ENCODE data around the gene TOMM34. TPM values are rescaled to one million over a fixed set of nuclear protein-coding genes. Genes with fewer than 3 reads are reported as not detected.

The TOMM34 gene
- total RNA-seq, 2 experiments from 2014 or later: 72.9 to 75.1 TPM

GRCh38 chr20:44954211-44954610 is 6.0 kb downstream of the TOMM34 start:
- peaks cover 72% of the 10 kb centered on the region for H3K36me3 Mint-ChIP-seq
- no peak overlapping the region for H3K4me3 Mint-ChIP-seq
- no peaks in the 10 kb centered on the region for H3K9me3 Mint-ChIP-seq

GRCh38 chr20:44952731-44953130 is 7.5 kb downstream of the TOMM34 start:
- Mint-ChIP-seq H3K27me3 (no peaks in the 10 kb centered on the region), H3K4me1 (peaks cover 23% of the 10 kb centered on the region), H3K9me3 (no peaks in the 10 kb centered on the region), H3K36me3 (peaks cover 64% of the 10 kb centered on the region), H3K4me3 (no peak overlapping the region), H3K27ac (no peak overlapping the region)
- no peak for DNase-seq

More at GRCh38 chr20:44954211-44954610, 6.0 kb downstream of the TOMM34 start:
- DNase-seq: no peak
- Mint-ChIP-seq H3K27me3 (no peaks in the 10 kb centered on the region), H3K27ac (no peak overlapping the region), H3K4me1 (peaks cover 35% of the 10 kb centered on the region)

- Mint-ChIP-seq H3K27ac (no peak overlapping the region), H3K4me1 (peaks cover 15% of the 10 kb centered on the region)
Observed at GRCh38 chr20:44950368-44950767, 9.8 kb downstream of the TOMM34 start.

GRCh38 chr20:44948513-44948912 is 11.7 kb downstream of the TOMM34 start:
- Mint-ChIP-seq H3K4me1 (peaks cover 10% of the 10 kb centered on the region), H3K36me3 (peaks cover 35% of the 10 kb centered on the region), H3K27me3 (no peaks in the 10 kb centered on the region), H3K27ac (no peak overlapping the region), H3K4me3 (no peak overlapping the region), H3K9me3 (no peaks in the 10 kb centered on the region)
- no peak for DNase-seq

More at GRCh38 chr20:44950368-44950767, 9.8 kb downstream of the TOMM34 start:
- Mint-ChIP-seq H3K4me3 (no peak overlapping the region), H3K9me3 (no peaks in the 10 kb centered on the region), H3K27me3 (no peaks in the 10 kb centered on the region), H3K36me3 (peaks cover 50% of the 10 kb centered on the region)
- no peak for DNase-seq

DNA sequence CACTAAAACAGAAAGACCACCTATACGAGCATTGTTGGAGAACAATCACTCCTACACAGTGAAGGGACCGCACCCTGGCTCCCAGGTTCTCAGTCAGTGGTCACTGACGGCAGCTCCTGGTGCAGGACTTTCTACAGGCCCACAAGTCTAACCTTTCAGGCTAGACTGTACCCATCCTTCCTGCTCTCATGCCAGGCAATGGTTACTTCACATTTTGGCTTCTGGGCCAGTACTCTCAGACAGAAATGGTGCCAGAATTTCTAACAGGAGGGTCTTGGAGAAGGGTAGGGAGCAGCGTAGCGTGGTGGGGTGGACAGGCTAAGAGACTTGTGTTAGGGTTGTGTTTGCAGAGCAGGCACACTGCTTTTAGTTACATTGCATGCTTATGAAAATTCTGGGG is 12.1 kb downstream of the TOMM34 start:
- Mint-ChIP-seq H3K27me3 (no peaks in the 10 kb centered on the region), H3K9me3 (no peaks in the 10 kb centered on the region), H3K4me3 (no peak overlapping the region), H3K4me1 (peaks cover 10% of the 10 kb centered on the region), H3K27ac (no peak overlapping the region), H3K36me3 (peaks cover 32% of the 10 kb centered on the region)
- no peak for DNase-seq

DNA sequence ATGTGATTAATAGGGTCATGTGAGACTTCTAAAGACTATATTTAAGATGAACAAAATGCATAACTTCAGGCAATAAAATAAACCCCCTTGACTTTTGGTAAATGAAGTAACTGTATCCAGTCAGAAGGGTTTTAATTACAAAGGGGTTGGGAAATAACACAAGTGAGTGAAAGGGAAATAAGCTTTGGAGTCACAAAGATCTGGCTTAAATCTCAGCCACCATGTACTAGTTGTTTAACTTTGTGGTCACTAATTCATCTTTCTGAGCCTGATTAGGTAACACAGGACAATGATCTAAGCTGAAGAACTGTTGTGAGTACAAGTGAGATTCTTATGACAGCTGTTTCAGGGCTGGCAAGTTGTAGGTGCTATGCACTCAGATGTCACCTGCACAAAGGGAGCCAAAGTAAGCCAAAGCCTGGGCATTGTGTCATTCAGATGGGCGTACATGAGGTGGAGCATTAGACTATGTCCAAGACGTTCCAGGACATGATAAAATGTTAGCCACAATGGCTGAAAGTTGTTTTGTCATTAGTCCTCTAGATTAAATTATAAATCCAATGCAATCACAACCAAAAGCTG is 13.8 kb downstream of the TOMM34 start:
- Mint-ChIP-seq H3K9me3 (no peaks in the 10 kb centered on the region), H3K27me3 (no peaks in the 10 kb centered on the region), H3K4me1 (peaks cover 8% of the 10 kb centered on the region), H3K4me3 (no peak overlapping the region), H3K36me3 (peaks cover 30% of the 10 kb centered on the region), H3K27ac (peak overlapping the region; percentile 8)
- no peak for DNase-seq

DNA sequence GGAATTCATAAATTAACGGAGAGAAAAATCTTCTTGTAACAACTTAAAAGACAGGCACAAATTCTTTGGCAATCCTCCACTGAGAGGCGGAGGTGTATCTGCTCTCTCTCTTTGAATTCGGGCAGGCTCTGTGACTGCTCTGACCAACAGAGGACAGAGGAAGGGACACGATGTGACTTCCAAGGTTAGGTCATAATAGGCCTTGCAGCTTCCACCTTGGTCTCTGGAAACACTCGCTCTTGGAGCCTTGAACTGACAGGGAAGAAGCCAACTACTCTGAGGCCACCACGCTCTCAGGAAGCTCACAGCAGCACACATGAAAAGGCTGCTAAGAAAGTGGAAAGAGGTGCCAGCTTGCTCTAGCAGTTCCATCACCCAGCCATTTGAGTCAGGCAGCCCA is 14.9 kb downstream of the TOMM34 start:
- H3K36me3 Mint-ChIP-seq: peaks cover 28% of the 10 kb centered on the region
- no peaks in the 10 kb centered on the region for H3K27me3 Mint-ChIP-seq
- H3K9me3 Mint-ChIP-seq: no peaks in the 10 kb centered on the region
- H3K4me1 Mint-ChIP-seq: peaks cover 8% of the 10 kb centered on the region
- H3K27ac Mint-ChIP-seq: no peak overlapping the region
- no peak for DNase-seq
- no peak overlapping the region for H3K4me3 Mint-ChIP-seq

DNA sequence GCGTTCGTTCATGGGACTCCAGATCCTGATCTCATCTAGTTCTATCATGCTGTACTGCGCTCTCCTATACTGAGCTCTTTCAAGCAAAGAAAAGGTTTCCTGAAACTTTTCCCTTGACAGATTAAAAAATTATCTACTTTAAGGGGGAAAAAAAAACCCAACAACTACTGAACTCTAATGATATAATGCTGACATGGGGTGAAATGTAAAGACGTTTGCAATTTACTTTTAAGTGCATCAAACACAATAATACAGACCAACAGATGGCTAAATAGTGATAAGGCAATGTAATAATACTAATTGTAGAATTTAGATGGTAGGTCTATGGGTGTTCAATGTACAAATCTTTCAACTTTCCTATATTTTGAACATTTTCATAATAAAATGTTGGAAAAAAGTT is 16.4 kb downstream of the TOMM34 start:
- H3K9me3 Mint-ChIP-seq: no peaks in the 10 kb centered on the region
- peaks cover 21% of the 10 kb centered on the region for H3K36me3 Mint-ChIP-seq
- no peak overlapping the region for H3K27ac Mint-ChIP-seq
- H3K4me1 Mint-ChIP-seq: peaks cover 8% of the 10 kb centered on the region
- no peak overlapping the region for H3K4me3 Mint-ChIP-seq
- DNase-seq: no peak
- H3K27me3 Mint-ChIP-seq: no peaks in the 10 kb centered on the region

DNA sequence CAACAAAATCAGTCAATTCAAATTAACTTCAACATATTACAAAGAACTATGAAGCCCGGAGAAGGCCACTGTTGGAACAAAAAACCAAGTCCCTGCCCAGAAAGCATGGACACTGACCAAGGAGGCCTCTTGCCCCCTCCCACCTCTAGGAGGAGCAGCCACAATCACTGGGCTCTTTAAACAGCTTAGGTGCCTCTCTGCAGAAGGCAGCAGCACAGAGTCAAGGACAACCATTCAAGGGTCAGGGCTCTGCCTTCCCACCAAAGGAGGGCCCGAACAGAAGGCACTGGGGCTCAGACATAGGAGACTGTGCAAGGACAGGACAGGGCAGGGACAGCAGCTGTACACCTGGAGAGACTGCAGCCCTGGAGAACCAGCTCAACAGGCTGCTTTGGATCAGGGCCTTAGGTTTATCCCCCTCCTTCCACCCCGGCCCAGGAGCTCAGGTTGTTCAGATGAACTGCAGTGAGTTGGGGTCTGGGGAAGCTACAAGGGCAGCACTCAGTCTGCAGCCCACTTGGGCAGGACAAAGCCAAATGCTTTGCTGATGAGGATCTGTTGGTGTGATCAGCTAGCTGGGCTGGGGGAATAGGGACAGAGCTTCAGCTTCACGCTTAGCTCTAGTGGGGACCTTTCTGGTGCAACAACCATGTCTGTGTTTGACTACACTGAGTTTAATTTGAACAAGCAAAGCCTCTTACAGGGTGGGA is 17.8 kb downstream of the TOMM34 start:
- H3K9me3 Mint-ChIP-seq: no peaks in the 10 kb centered on the region
- H3K27me3 Mint-ChIP-seq: no peaks in the 10 kb centered on the region
- no peak overlapping the region for H3K4me3 Mint-ChIP-seq
- DNase-seq: no peak
- peaks cover 17% of the 10 kb centered on the region for H3K36me3 Mint-ChIP-seq
- peaks cover 8% of the 10 kb centered on the region for H3K4me1 Mint-ChIP-seq
- no peak overlapping the region for H3K27ac Mint-ChIP-seq

DNA sequence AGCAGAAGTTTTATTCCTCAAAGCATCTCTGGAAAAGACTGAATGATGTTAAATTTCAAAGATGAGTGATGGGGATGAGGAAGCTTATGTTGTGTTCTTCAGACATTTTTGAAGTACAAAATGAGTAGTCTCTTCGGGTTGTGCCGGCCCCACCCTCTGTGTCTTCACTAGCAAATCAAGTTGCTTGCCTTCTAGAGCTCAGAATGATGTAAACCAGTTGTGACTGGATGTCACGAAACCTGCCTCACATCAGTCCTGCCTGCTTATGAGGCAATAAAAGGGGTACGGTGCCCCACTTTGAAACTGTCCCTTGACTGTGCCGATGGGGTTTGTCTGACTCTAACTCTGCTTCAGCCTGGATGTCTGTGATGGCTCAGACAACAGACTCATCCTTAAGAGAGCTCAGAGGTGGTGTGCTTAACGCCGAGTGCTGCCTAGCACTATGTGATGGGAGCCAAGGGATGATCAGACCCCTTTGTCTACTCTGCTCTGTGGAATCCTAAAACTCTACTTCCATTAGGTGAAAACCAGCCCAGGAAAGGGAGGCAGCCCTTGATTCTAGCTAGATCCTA is 19.0 kb downstream of the TOMM34 start:
- peak overlapping the region; percentile 50 for H3K27ac Mint-ChIP-seq
- peaks cover 22% of the 10 kb centered on the region for H3K36me3 Mint-ChIP-seq
- no peak overlapping the region for H3K4me3 Mint-ChIP-seq
- H3K9me3 Mint-ChIP-seq: no peaks in the 10 kb centered on the region
- H3K27me3 Mint-ChIP-seq: no peaks in the 10 kb centered on the region
- no peak for DNase-seq
- H3K4me1 Mint-ChIP-seq: peaks cover 5% of the 10 kb centered on the region

GRCh38 chr20:44938637-44939036 is 21.6 kb downstream of the TOMM34 start:
- peaks cover 22% of the 10 kb centered on the region for H3K36me3 Mint-ChIP-seq
- no peak overlapping the region for H3K4me3 Mint-ChIP-seq
- H3K9me3 Mint-ChIP-seq: no peaks in the 10 kb centered on the region
- DNase-seq: no peak
- H3K4me1 Mint-ChIP-seq: peaks cover 4% of the 10 kb centered on the region
- H3K27ac Mint-ChIP-seq: no peak overlapping the region
- no peaks in the 10 kb centered on the region for H3K27me3 Mint-ChIP-seq

DNA sequence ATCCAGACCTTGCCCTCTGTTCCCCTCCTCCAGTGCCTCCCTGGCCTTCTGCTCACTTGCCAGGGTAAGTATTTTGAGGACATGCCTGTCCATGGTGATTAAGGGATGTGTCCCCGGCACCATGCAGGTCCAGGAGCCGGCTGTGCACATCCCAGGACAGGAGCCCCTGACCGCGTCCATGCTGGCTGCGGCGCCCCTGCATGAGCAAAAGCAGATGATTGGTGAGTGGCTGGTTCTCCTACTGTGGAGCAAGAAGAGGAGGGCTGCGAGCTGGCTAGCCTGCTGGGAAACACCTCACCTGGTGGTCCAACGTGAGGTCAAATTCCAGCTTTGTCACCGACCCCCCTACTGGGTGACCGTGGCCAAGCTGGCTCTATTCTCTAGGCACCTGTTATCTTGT is 23.7 kb downstream of the TOMM34 start:
- Mint-ChIP-seq H3K36me3 (peaks cover 16% of the 10 kb centered on the region), H3K27ac (no peak overlapping the region), H3K27me3 (no peaks in the 10 kb centered on the region), H3K4me1 (no peaks in the 10 kb centered on the region), H3K4me3 (no peak overlapping the region), H3K9me3 (no peaks in the 10 kb centered on the region)
- DNase-seq: no peak

DNA sequence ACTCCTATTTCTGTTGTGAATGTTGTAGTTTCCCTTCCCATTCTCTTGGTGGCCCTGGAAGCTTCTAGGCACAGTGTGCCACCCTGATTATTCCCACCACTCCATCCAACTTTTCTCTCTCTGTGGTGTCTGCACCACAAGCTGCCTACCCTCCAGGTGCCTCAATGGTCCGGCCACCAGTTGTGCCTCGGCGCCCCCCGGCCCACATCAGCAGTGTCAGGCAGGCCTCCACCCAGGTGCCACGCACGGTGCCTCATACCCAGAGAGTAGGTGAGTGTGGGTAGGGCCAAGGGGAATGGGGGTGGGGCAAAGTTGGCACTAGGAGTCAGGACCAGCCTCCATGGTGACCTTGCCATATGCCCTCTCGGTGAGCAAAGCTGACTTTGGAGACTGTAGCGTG is 27.3 kb downstream of the TOMM34 start:
- Mint-ChIP-seq H3K4me1 (no peaks in the 10 kb centered on the region), H3K27ac (no peak overlapping the region), H3K4me3 (no peak overlapping the region), H3K27me3 (no peaks in the 10 kb centered on the region), H3K36me3 (peaks cover 16% of the 10 kb centered on the region), H3K9me3 (no peaks in the 10 kb centered on the region)
- DNase-seq: no peak

DNA sequence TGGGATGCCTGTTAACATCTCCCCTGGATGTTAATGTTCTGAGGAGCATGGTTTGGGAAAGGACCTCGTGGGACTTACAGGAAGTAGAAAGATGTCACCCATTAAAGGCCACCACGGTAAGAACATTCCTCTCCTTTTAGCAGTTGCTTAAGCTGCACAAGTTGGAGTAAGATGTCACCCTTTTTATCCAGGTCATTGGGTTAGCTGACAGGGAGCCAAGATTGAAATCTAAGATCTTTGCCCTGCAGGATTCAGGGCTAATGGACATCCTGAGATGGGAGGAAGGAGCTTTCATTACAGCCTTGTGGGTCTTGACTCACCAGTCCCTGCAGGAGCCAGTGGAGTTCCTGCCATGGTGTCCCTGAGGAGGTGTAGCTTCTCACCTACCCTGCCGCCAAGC is 28.3 kb downstream of the TOMM34 start:
- no peak for DNase-seq
- no peaks in the 10 kb centered on the region for H3K9me3 Mint-ChIP-seq
- no peak overlapping the region for H3K4me3 Mint-ChIP-seq
- H3K27me3 Mint-ChIP-seq: no peaks in the 10 kb centered on the region
- no peak overlapping the region for H3K27ac Mint-ChIP-seq
- H3K36me3 Mint-ChIP-seq: peaks cover 14% of the 10 kb centered on the region
- H3K4me1 Mint-ChIP-seq: no peaks in the 10 kb centered on the region

- Mint-ChIP-seq H3K36me3 (peaks cover 11% of the 10 kb centered on the region), H3K27ac (no peak overlapping the region), H3K9me3 (no peaks in the 10 kb centered on the region), H3K4me3 (no peak overlapping the region), H3K27me3 (no peaks in the 10 kb centered on the region), H3K4me1 (no peaks in the 10 kb centered on the region)
- DNase-seq: no peak
Observed at GRCh38 chr20:44930517-44931168, 29.6 kb downstream of the TOMM34 start.
